Body of pancreas (tissue), 4 donors: Measurements from ENCODE around the gene DUSP16. TPM values are rescaled to one million over a fixed set of nuclear protein-coding genes. Genes with fewer than 3 reads are reported as not detected.

Experiments used
- ATAC-seq: fragments of 150-250 bp; one replicate; pipeline ENCODE4 v1.9.1; 2016
- DNase-seq, 4 donors: peaks; one replicate each; pipeline ENCODE4 v3.0.0-alpha.2; 2019
- H3K27ac ChIP-seq, 4 donors: fragments of 200-600 bp; sonication (generic); 1 replicate in 3 of 4; 2 replicates in 1 of 4; pipeline versions ENCODE4 v1.5.1 to v1.6.1; 2016 to 2019; ENCODE audit warnings: mild to moderate bottlenecking in 1 of 4, mixed read lengths in 1 of 4, moderate library complexity in 1 of 4
- H3K27me3 ChIP-seq, 2 donors: fragments of 200-600 bp; sonication (generic); one replicate each; pipeline ENCODE4 v1.6.0; 2016; ENCODE audit warnings: mild to moderate bottlenecking in 1 of 2
- H3K36me3 ChIP-seq, 2 donors: fragments of 200-600 bp; sonication (generic); replicated peaks in 1 of 2; 2 replicates each; pipeline ENCODE4 v1.5.1; 2016; ENCODE audit warnings: low read depth in 2 of 2; ENCODE audit not compliant: insufficient read depth in 1 of 2
- H3K4me1 ChIP-seq: fragments of 200-600 bp; sonication (generic); one replicate; pipeline ENCODE4 v1.6.0; 2016
- H3K4me3 ChIP-seq, 2 donors: fragments of 200-600 bp; sonication (generic); 1 replicate in 1 of 2; 2 replicates in 1 of 2; pipeline ENCODE4 v1.5.1; 2016 to 2019
- H3K9me3 ChIP-seq, 3 donors: fragments of 200-600 bp; sonication (generic); 1 replicate in 2 of 3; 2 replicates in 1 of 3; pipeline ENCODE4 v1.5.1; 2016
- CTCF ChIP-seq, 7 experiments: fragments of 450-650 bp in 4 of 7; fragments of 200-600 bp in 3 of 7; sonication (generic) in 3 of 7; IDR thresholded peaks; one replicate each; pipeline ENCODE4 v1.5.1; 2016 to 2019; ENCODE audit warnings: antibody characterized with exemption in 7 of 7
- POLR2A ChIP-seq, 3 donors: fragments of 450-650 bp; IDR thresholded peaks; one replicate each; pipeline ENCODE4 v1.6.1; 2016; ENCODE audit warnings: antibody characterized with exemption in 3 of 3, mild to moderate bottlenecking in 2 of 3
- WGBS, 2 donors: methylation state at CpG; one replicate each; pipeline ENCODE4 v1.1.5; 2017; 5-methylcytosine and 5-hydroxymethylcytosine counted together
- intact Hi-C: fragments of 100-400 bp; cut with DNase I; formaldehyde crosslinking; loops from one replicate; pipeline ENCODE4 v1.15.1; 2023
- total RNA-seq, 2 donors: library from RNA; depleted of rRNA; stranded (reverse); fragments of >200 nt; gene quantifications; one replicate each; pipeline ENCODE4 v1.1.0, GENCODE V29; 2016

Gene DUSP16
- total RNA-seq, 2 donors from 2014 or later, result 30.3 to 32.9 TPM

DNA sequence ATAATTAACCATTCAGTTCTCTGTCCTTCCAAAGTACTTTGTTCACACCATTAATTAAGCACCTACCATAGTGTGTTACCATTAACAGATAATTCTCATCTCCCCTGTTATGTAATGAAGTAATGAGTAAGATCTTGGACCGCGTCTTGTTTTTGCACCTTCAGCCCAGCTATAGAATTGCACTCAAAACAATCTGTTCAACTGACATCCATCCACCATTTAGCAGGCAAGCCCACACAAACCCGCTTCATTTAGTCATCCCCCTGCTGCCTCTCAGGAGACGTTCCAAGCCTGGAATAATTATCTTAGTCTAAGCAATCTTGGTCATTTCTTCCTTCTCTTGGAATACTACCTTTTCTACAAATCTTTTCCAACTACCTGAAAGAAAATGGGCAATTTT lies 74.4 kb downstream of the DUSP16 start:
- no peaks in the 10 kb centered on the region for H3K36me3 ChIP-seq
- TF ChIP-seq CTCF (IDR thresholded peaks at IDR 0.05), result no peak
- TF ChIP-seq POLR2A (IDR thresholded peaks at IDR 0.05), result no peak
- H3K27me3 ChIP-seq, result no peaks in the 10 kb centered on the region
- peaks cover 63% of the 10 kb centered on the region for H3K4me1 ChIP-seq
- intact Hi-C loops, result no loop called here
- 95% methylated on average over 4 of the region's 4 CpGs for WGBS, 2 donors
- H3K27ac ChIP-seq, result peak overlapping the region in 2 of 4 donors; percentile 26 to 78
- ATAC-seq (no peak), DNase-seq (no peak)
- no peaks in the 10 kb centered on the region for H3K9me3 ChIP-seq
- H3K4me3 ChIP-seq, result no peak overlapping the region

GRCh38 chr12:12487490-12487889 lies 75.2 kb downstream of the DUSP16 start:
- Histone ChIP-seq H3K36me3 (no peaks in the 10 kb centered on the region), H3K4me1 (peaks cover 60% of the 10 kb centered on the region), H3K27ac (peak overlapping the region in 3 of 4 donors; percentile 42 to 78 (median 72)), H3K4me3 (no peak overlapping the region), H3K9me3 (no peaks in the 10 kb centered on the region), H3K27me3 (no peaks in the 10 kb centered on the region)
- no peak for TF ChIP-seq CTCF (IDR thresholded peaks at IDR 0.05)
- TF ChIP-seq POLR2A (IDR thresholded peaks at IDR 0.05), result no peak
- no peak for ATAC-seq
- no peak for DNase-seq
- intact Hi-C loops, result no loop called here
- 94 to 95% methylated on average over 6 of the region's 6 CpGs for WGBS, 2 donors

- no peak for TF ChIP-seq POLR2A (IDR thresholded peaks at IDR 0.05)
- TF ChIP-seq CTCF (IDR thresholded peaks at IDR 0.05), result no peak
- peaks cover 55% of the 10 kb centered on the region for H3K4me1 ChIP-seq
- H3K27me3 ChIP-seq, result no peaks in the 10 kb centered on the region
- H3K9me3 ChIP-seq, result no peaks in the 10 kb centered on the region
- peak overlapping the region; percentile 42 to 78 (median 66) for H3K27ac ChIP-seq
- WGBS, 2 donors, result 13 to 28% methylated on average over 6 of the region's 6 CpGs
- peak; percentile 87 for ATAC-seq
- peak in 3 of 4 donors; percentile 52 to 71 (median 65) for DNase-seq
- H3K36me3 ChIP-seq, result no peaks in the 10 kb centered on the region
- no peak overlapping the region for H3K4me3 ChIP-seq
- intact Hi-C loops, result no loop called here
Measured at GRCh38 chr12:12486661-12487240, 75.9 kb downstream of the DUSP16 start.

- peaks cover 0 to 5% of the 10 kb centered on the region in 2 donors for H3K36me3 ChIP-seq
- peak overlapping the region in 1 of 4 donors; percentile 2 for H3K27ac ChIP-seq
- H3K9me3 ChIP-seq, result no peaks in the 10 kb centered on the region
- H3K4me1 ChIP-seq, result peaks cover 27% of the 10 kb centered on the region
- TF ChIP-seq POLR2A (IDR thresholded peaks at IDR 0.05) (no peak), CTCF (IDR thresholded peaks at IDR 0.05) (no peak)
- H3K4me3 ChIP-seq, result no peak overlapping the region
- intact Hi-C loops, result no loop called here
- ATAC-seq, result no peak
- H3K27me3 ChIP-seq, result no peaks in the 10 kb centered on the region
- DNase-seq, result no peak
- WGBS, 2 donors, result 67 to 72% methylated on average over 3 of the region's 3 CpGs
Measured at GRCh38 chr12:12483438-12483837, 79.2 kb downstream of the DUSP16 start.

GRCh38 chr12:12482959-12483358 lies 79.7 kb downstream of the DUSP16 start:
- Histone ChIP-seq H3K27ac (peak overlapping the region in 2 of 4 donors; percentile 2 to 8), H3K36me3 (peaks cover 0 to 5% of the 10 kb centered on the region in 2 donors), H3K9me3 (no peaks in the 10 kb centered on the region), H3K4me3 (no peak overlapping the region), H3K27me3 (no peaks in the 10 kb centered on the region), H3K4me1 (peaks cover 23% of the 10 kb centered on the region)
- no peak for TF ChIP-seq POLR2A (IDR thresholded peaks at IDR 0.05)
- no peak for TF ChIP-seq CTCF (IDR thresholded peaks at IDR 0.05)
- no peak for ATAC-seq
- WGBS, 2 donors, result 81 to 85% methylated on average over 6 of the region's 6 CpGs
- DNase-seq, result no peak
- intact Hi-C loops, result no loop called here
